ENCODE measurements around the gene RAMP3. TPM values are rescaled to one million over a fixed set of nuclear protein-coding genes. Genes with fewer than 3 reads are reported as not detected.

RAMP3 gene
- polyA plus RNA-seq, 3 donors, result not detected

DNA sequence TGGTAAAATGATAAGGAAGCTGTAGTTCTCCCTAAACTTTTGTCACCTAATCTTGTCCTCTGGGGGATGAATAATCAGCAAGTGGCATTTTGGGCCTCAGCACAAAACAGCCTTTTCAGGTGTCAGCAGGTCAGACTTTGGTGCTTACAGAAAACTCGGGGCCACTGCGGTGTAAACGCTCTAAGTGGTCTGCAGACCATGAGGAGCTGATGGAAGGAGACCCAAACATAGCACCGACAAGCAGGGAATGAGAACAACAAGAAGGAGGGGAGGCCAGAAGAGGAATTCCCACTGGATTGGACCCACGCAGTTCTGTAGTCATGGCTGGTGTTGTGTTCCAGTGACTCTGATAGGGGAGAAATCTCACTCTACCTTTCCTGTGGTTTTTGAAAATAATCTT lies 45.4 kb downstream of the RAMP3 start:
- H3K9ac ChIP-seq (ENCODE audit: insufficient read depth, low read length, poor library complexity, severe bottlenecking), result no peak overlapping the region
- DNase-seq, result no peak
- TF ChIP-seq, protein P1, sequence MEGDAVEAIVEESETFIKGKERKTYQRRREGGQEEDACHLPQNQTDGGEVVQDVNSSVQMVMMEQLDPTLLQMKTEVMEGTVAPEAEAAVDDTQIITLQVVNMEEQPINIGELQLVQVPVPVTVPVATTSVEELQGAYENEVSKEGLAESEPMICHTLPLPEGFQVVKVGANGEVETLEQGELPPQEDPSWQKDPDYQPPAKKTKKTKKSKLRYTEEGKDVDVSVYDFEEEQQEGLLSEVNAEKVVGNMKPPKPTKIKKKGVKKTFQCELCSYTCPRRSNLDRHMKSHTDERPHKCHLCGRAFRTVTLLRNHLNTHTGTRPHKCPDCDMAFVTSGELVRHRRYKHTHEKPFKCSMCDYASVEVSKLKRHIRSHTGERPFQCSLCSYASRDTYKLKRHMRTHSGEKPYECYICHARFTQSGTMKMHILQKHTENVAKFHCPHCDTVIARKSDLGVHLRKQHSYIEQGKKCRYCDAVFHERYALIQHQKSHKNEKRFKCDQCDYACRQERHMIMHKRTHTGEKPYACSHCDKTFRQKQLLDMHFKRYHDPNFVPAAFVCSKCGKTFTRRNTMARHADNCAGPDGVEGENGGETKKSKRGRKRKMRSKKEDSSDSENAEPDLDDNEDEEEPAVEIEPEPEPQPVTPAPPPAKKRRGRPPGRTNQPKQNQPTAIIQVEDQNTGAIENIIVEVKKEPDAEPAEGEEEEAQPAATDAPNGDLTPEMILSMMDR (IDR thresholded peaks at IDR 0.05), result no peak
- Mint-ChIP-seq H3K4me1 (peaks cover 26% of the 10 kb centered on the region), H3K27me3 (ENCODE audit: low read depth in 3 of 3) (peaks cover 9 to 26% (median 23%) of the 10 kb centered on the region in 3 donors), H3K9me3 (peaks cover 0 to 4% (median 0%) of the 10 kb centered on the region in 7 donors), H3K27ac (no peak overlapping the region), H3K36me3 (no peaks in the 10 kb centered on the region), H3K4me3 (no peak overlapping the region)
- H3K9me3 ChIP-seq (replicated peaks in 1 of 2; ENCODE audit: control insufficient read depth in 1 of 2, insufficient read depth in 1 of 2, low read length in 2 of 2), result no peaks in the 10 kb centered on the region
- H3K27me3 ChIP-seq (ENCODE audit: control insufficient read depth in 2 of 2, insufficient read depth in 2 of 2, low read length in 2 of 2), result peaks cover 2 to 9% of the 10 kb centered on the region in 2 donors
- no peaks in the 10 kb centered on the region for H3K79me2 ChIP-seq (ENCODE audit: insufficient read depth, low read length)
- H3K27ac ChIP-seq (ENCODE audit: low read depth in 1 of 2, low read length in 2 of 2), result no peak overlapping the region
- H3K4me2 ChIP-seq (replicated peaks; ENCODE audit: extremely low read depth, low read length, poor library complexity, severe bottlenecking), result no peak overlapping the region
- H2AFZ ChIP-seq (ENCODE audit: insufficient read depth, low read depth, low read length, poor library complexity, severe bottlenecking), result no peak overlapping the region
- intact Hi-C loops (cut with micrococcal nuclease), result no loop called here
- H3K4me3 ChIP-seq (replicated peaks in 1 of 3; ENCODE audit: low read depth in 2 of 3, low read length in 3 of 3), result no peak overlapping the region
- H4K20me1 ChIP-seq (ENCODE audit: insufficient read depth, low read length), result no peaks in the 10 kb centered on the region
- H3K36me3 ChIP-seq (replicated peaks in 1 of 2; ENCODE audit: control insufficient read depth in 1 of 2, insufficient read depth in 2 of 2, low read length in 2 of 2), result no peaks in the 10 kb centered on the region
- WGBS (ENCODE audit: insufficient coverage), result 93% methylated on average over 5 of the region's 5 CpGs
- H3K4me1 ChIP-seq (ENCODE audit: control insufficient read depth in 1 of 2, insufficient read depth in 2 of 2, low read length in 2 of 2), result peaks cover 14 to 17% of the 10 kb centered on the region in 2 donors

DNA sequence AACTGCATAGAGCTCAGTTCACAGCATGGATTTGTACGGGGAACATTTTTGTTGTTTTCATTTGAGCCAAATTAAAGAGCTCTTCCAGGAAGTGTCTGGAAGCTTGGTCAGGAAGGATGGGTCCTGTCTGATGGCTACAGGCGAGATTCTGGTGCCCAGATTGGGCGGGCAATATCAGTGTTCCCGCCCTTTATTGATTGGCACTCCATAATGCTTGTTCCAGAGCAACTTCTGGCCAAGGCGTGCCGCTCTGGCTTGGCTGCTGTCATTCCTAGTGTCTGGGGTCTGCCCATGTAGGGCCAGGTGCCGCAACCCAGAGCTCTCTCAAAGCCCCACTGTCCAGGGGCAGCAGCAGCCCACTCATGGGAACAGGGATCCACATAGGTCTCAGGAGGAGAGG lies 45.9 kb downstream of the RAMP3 start:
- Mint-ChIP-seq H3K27ac (peak overlapping the region in 1 of 7 donors; percentile 26), H3K36me3 (no peaks in the 10 kb centered on the region), H3K9me3 (peaks cover 0 to 4% (median 0%) of the 10 kb centered on the region in 7 donors), H3K4me3 (no peak overlapping the region), H3K4me1 (peaks cover 25% of the 10 kb centered on the region), H3K27me3 (ENCODE audit: low read depth in 3 of 3) (peaks cover 13 to 28% (median 25%) of the 10 kb centered on the region in 3 donors)
- no peaks in the 10 kb centered on the region for H3K36me3 ChIP-seq (replicated peaks in 1 of 2; ENCODE audit: control insufficient read depth in 1 of 2, insufficient read depth in 2 of 2, low read length in 2 of 2)
- peaks cover 6 to 13% of the 10 kb centered on the region in 2 donors for H3K27me3 ChIP-seq (ENCODE audit: control insufficient read depth in 2 of 2, insufficient read depth in 2 of 2, low read length in 2 of 2)
- WGBS (ENCODE audit: insufficient coverage), result 97% methylated on average over 7 of the region's 7 CpGs
- no peak overlapping the region for H3K4me2 ChIP-seq (replicated peaks; ENCODE audit: extremely low read depth, low read length, poor library complexity, severe bottlenecking)
- H3K9me3 ChIP-seq (replicated peaks in 1 of 2; ENCODE audit: control insufficient read depth in 1 of 2, insufficient read depth in 1 of 2, low read length in 2 of 2), result no peaks in the 10 kb centered on the region
- H3K4me3 ChIP-seq (replicated peaks in 1 of 3; ENCODE audit: low read depth in 2 of 3, low read length in 3 of 3), result no peak overlapping the region
- intact Hi-C loops (cut with micrococcal nuclease), result no loop called here
- no peaks in the 10 kb centered on the region for H4K20me1 ChIP-seq (ENCODE audit: insufficient read depth, low read length)
- no peak overlapping the region for H3K9ac ChIP-seq (ENCODE audit: insufficient read depth, low read length, poor library complexity, severe bottlenecking)
- TF ChIP-seq, protein P1 (IDR thresholded peaks at IDR 0.05), result no peak
- no peak overlapping the region for H2AFZ ChIP-seq (ENCODE audit: insufficient read depth, low read depth, low read length, poor library complexity, severe bottlenecking)
- no peak for DNase-seq
- H3K79me2 ChIP-seq (ENCODE audit: insufficient read depth, low read length), result no peaks in the 10 kb centered on the region
- H3K4me1 ChIP-seq (ENCODE audit: control insufficient read depth in 1 of 2, insufficient read depth in 2 of 2, low read length in 2 of 2), result peaks cover 14 to 17% of the 10 kb centered on the region in 2 donors
- H3K27ac ChIP-seq (ENCODE audit: low read depth in 1 of 2, low read length in 2 of 2), result no peak overlapping the region
